Measurements from ENCODE around the gene BPIFB6.

DNA sequence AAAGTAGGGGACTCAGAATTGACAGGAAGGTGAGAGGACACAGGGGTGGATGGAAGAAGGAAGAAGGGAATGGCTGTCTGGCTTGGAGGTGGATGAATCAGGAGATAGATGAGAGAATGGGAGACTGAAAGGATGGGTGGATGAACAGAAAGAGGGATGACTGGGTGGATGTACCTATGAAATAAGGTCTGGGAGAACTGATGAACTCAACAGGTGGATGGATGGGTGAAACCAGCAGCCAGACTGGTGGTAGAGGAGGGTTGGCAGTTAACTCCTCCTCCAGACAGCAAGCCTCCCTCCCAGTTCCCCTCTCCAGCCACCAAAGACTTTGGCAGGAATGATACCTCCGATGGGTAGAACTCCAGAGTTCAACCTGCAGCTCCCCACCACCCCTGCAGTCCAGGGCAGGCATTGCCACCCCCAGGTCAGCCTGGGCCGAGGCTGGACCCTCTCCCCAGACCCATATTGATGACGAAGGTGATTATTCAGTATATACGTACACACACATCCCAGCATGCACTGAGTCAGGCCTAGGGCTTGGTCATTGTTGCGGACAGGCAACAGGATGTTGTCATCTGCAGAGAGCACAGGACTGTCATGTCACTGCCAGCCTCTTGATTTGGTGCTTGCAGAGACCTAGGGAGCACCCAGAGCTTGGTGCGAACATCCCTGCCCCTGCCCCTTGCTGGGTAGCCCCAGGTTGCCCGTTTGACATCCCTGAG lies 29.2 kb upstream of the BPIFB6 start:
- TF ChIP-seq POLR2A (IDR thresholded peaks at IDR 0.05) = no peak
- TF ChIP-seq, protein P1, sequence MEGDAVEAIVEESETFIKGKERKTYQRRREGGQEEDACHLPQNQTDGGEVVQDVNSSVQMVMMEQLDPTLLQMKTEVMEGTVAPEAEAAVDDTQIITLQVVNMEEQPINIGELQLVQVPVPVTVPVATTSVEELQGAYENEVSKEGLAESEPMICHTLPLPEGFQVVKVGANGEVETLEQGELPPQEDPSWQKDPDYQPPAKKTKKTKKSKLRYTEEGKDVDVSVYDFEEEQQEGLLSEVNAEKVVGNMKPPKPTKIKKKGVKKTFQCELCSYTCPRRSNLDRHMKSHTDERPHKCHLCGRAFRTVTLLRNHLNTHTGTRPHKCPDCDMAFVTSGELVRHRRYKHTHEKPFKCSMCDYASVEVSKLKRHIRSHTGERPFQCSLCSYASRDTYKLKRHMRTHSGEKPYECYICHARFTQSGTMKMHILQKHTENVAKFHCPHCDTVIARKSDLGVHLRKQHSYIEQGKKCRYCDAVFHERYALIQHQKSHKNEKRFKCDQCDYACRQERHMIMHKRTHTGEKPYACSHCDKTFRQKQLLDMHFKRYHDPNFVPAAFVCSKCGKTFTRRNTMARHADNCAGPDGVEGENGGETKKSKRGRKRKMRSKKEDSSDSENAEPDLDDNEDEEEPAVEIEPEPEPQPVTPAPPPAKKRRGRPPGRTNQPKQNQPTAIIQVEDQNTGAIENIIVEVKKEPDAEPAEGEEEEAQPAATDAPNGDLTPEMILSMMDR (IDR thresholded peaks at IDR 0.05) = no peak
- no peak for TF ChIP-seq POLR2AphosphoS5 (IDR thresholded peaks at IDR 0.05)

All from breast epithelium (tissue), 3 donors.